HFF-Myc (cell line): ENCODE results near the gene SEMA3G.

Experiments
- DNase-seq: peaks from one replicate; pipeline ENCODE4 v3.0.0-alpha.2; 2011; ENCODE audit warnings: low read depth; ENCODE audit errors: extremely low read depth
- H3K4me3 ChIP-seq: replicated peaks from 2 replicates; pipeline ENCODE4 v1.5.1; 2011; ENCODE audit warnings: low read depth, mild to moderate bottlenecking, control low read depth, low read length
- CTCF ChIP-seq: IDR thresholded peaks from 2 replicates; pipeline ENCODE4 v1.5.1; 2012; ENCODE audit warnings: mild to moderate bottlenecking, low read depth, low read length, control low read depth; ENCODE audit errors: missing control alignments

Gene SEMA3G

GRCh38 chr3:52397676-52398399, 47.1 kb downstream of the SEMA3G start:
- no peak for DNase-seq
- H3K4me3 ChIP-seq, result no peak overlapping the region
- no peak for TF ChIP-seq CTCF

GRCh38 chr3:52396907-52397591, 47.9 kb downstream of the SEMA3G start:
- no peak for TF ChIP-seq CTCF
- DNase-seq, result no peak
- H3K4me3 ChIP-seq, result no peak overlapping the region

DNA sequence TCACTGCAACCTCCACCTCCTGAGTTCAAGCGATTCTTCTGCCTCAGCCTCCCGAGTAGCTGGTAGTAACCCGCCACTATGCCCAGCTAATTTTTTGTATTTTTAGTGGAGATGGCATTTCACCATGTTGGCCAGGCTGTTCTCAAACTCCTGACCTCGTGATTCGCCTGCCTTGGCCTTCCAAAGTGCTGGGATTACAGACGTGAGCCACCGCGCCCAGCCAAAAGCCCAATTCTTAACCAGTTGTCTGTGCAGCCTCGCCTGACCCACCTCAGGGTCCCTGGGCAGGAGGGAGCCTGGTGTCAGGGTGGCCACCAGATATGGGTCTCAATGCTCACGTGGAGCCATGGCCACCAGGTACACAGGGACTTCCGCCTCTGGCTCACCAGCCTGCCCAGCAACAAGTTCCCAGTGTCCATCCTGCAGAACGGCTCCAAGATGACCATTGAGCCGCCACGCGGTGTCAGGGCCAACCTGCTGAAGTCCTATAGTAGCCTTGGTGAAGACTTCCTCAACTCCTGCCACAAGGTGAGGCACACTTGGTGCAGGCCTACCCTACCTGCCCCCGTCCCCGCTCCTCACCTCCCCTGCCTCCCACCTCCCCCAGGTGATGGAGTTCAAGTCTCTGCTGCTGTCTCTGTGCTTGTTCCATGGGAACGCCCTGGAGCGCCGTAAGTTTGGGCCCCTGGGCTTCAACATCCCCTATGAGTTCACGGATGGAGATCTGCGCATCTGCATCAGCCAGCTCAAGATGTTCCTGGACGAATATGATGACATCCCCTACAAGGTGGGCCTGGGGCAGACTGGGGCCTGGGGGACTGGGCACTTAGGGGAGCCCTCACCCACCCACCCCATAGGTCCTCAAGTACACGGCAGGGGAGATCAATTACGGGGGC, 48.6 kb downstream of the SEMA3G start:
- TF ChIP-seq CTCF, result no peak
- no peak for DNase-seq
- H3K4me3 ChIP-seq, result no peak overlapping the region

- no peak for DNase-seq
- TF ChIP-seq CTCF, result no peak
- no peak overlapping the region for H3K4me3 ChIP-seq
These were observed 49.4 kb downstream of the SEMA3G start for GRCh38 chr3:52395503-52395865.

DNA sequence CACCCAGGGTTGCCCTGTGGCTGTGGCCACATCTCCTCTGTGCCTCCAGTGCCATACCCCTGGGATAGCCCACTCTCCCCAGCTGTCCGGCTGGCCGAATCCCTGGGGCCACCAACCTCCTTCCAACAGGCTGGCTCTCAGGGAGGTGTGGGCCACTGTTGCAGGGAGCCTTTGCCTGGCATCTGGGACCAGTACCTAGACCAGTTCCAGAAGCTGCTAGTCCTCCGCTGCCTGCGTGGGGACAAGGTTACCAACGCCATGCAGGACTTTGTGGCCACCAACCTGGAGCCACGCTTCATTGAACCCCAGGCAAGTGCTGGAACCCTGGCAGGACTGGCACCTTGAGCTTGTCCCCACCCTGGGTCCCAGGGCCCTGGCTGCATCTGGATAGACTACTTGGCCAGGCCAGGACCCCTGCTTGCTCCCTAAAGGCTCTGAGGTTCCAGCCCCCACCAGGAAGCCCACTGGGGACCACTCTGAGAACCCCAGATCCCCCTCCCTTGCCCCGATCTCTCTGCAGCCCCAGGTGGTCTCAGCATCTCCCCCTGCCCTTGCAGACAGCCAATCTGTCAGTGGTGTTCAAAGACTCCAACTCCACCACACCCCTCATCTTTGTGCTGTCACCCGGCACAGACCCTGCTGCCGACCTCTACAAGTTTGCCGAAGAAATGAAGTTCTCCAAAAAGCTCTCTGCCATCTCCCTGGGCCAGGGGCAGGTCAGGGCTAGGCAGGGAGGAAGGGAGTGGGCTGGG, 50.0 kb downstream of the SEMA3G start:
- DNase-seq, result no peak
- H3K4me3 ChIP-seq, result no peak overlapping the region
- no peak for TF ChIP-seq CTCF

DNA sequence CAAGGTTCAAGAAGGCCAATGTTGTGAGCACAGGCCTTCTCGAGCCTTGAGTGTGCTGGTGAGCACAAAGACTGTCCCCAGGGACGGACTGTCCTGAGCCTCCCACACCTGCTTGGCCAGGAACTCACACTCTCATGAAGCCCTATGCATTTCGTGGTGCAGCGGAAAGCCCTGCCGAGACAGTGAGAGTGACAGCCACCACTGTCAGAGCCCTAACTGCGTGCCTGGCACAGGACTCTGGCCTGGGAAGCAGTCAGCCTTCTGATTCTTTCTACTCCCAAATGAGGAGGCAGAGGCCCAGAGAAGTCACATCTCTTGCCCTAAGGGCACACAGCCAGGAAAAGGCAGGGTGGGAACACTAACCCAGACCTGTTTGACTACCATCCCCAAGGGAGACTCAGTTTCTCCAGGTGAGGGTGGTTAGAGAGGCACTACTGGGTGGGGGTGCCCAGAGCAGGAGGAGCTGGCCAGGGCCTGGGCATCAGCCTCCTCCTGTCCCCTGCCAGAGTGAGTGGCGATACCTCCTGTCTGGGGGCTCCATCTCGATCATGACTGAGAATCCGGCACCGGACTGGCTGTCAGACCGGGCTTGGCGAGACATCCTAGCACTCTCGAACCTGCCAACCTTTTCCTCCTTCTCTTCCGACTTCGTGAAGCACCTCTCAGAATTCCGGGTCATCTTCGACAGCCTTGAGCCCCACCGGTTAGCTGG, 50.8 kb downstream of the SEMA3G start:
- TF ChIP-seq CTCF, result no peak

More for the DNA sequence above, 50.8 kb downstream of the SEMA3G start:
- DNase-seq, result no peak
- no peak overlapping the region for H3K4me3 ChIP-seq
